ENCODE measurements around the gene ZW10.

- TF ChIP-seq CTCF (IDR thresholded peaks at IDR 0.05) (peak in 1 of 6 experiments; percentile 3), POLR2A (IDR thresholded peaks at IDR 0.05) (no peak)
Measured at GRCh38 chr11:113774174-113774503, 647 bp upstream of the ZW10 start.
